Measurements from ENCODE around the gene ZBTB43.

- TF ChIP-seq POLR2A (IDR thresholded peaks at IDR 0.05) (no peak), CTCF (IDR thresholded peaks at IDR 0.05) (no peak)
Measured at GRCh38 chr9:126852086-126852688, 47.3 kb downstream of the ZBTB43 start.

Measured in sigmoid colon (tissue), 3 donors.